ENCODE data around the gene WBP2. TPM values are rescaled to one million over a fixed set of nuclear protein-coding genes. Genes with fewer than 3 reads are reported as not detected.

WBP2 gene
- total and polyA plus RNA-seq, 9 of the 15 experiments (the other 6 are each of a cell fraction or from before 2014, with no cell fraction given): 2.2 to 74.3 (median 20.0) TPM

DNA sequence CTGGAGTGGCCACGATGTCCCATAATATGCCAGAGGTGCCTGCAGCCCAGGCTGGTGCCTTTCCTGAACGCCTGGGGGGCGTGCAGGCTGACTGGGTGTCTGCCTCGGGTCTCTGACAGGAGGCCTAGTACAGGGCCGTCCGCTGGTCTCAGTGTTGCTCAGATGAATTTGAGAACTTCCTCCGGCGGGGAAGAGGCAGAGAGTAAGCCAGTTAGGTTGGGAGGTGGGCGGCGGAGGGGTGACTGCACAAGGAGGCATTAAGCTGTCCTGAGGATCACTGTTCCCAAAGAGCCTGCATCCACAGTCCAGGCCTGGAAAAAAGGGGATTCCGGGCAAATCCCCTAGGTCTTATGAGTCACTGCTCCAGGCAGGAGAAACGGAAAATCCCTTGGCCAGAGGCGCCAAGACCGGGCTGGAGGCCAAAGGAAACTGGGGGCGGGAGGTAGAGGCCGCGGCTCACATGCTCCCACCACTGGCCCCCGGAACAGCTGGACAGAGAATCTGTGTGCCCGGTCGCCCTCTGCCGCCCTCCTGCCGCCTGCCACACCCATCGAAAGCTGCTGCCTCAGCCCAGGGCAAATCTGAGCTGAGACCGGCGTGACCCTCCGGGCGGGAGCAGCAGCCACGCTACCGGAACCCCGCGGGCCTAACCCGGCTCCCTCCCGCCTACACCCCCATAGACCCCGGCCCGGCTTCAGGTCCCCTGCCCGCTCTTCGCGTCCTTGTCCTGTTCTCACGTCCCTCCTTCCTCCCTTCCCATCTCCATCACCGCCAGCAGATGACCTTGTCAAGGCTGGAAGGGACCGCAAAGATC, 22.0 kb upstream of the WBP2 start:
- H3K36me3 ChIP-seq (ENCODE audit: control insufficient read depth, insufficient read depth, low read length): no peaks in the 10 kb centered on the region
- H3K4me2 ChIP-seq (ENCODE audit: insufficient read depth, low read length): no peak overlapping the region
- no peak overlapping the region for H3K27ac ChIP-seq (ENCODE audit: extremely low read depth, low read depth, low read length)
- H3K27me3 ChIP-seq (ENCODE audit: control insufficient read depth in 2 of 2, insufficient read depth in 2 of 2, low read length in 2 of 2): no peaks in the 10 kb centered on the region
- no peak for DNase-seq (ENCODE audit: extremely low read depth in 1 of 4, low spot score in 3 of 4)
- BruUV-seq (replicated peaks): TSS peak; percentile 60
- no peak for FAIRE-seq
- POLR2A ChIA-PET: interaction anchor here (0.6 to 15.8 kb wide), 4 partner anchors 12 to 104 kb away, joined by 3 to 169 read pairs (median 4); partner anchors contain the start of gene TRIM65
- peak overlapping the region; percentile 97; the same call in 1 of the 2 replicates for H2AFZ ChIP-seq (ENCODE audit: low read depth, low read length)
- peak overlapping the region in 1 of 2 experiments; percentile 93; a peak in 2 of 4 replicates for H3K9ac ChIP-seq (ENCODE audit: insufficient read depth in 1 of 2, low read depth in 2 of 2, low read length in 2 of 2)
- intact Hi-C loops (cut with micrococcal nuclease) (no loop called here), in situ Hi-C loops (cut with MboI) (no loop called here)
- no peaks in the 10 kb centered on the region for H3K9me1 ChIP-seq (ENCODE audit: control insufficient read depth, insufficient read depth, low read length)
- H4K20me1 ChIP-seq (replicated peaks; ENCODE audit: control insufficient read depth, insufficient read depth, low read length): no peaks in the 10 kb centered on the region
- H3K4me1 ChIP-seq (replicated peaks in 1 of 2; ENCODE audit: control insufficient read depth in 2 of 2, insufficient read depth in 2 of 2, low read length in 2 of 2): peaks cover 8 to 73% of the 10 kb centered on the region in 2 experiments
- no peaks in the 10 kb centered on the region for H3K79me2 ChIP-seq (ENCODE audit: control insufficient read depth, insufficient read depth, low read length)
- 72% methylated on average over 26 of the region's 41 CpGs for WGBS (ENCODE audit: insufficient coverage, low coverage, missing lambda C conversion rate)
- no peak overlapping the region for H3K4me3 ChIP-seq
- ATAC-seq: no peak
- CTCF ChIA-PET (ENCODE audit: low intra/inter-chr PET ratio): no interaction called here
- no peaks in the 10 kb centered on the region for H3K9me3 ChIP-seq (replicated peaks; ENCODE audit: control insufficient read depth, insufficient read depth, low read depth, low read length)
- TF ChIP-seq HEY1 (CRISPR knock-in tag; IDR thresholded peaks at IDR 0.05; ENCODE audit: borderline replicate concordance) (no peak), GATA2 (CRISPR knock-in tag; IDR thresholded peaks at IDR 0.05) (no peak), CBX1 (IDR thresholded peaks at IDR 0.05; ENCODE audit: low read depth) (no peak), MCM7 (IDR thresholded peaks at IDR 0.05) (no peak), ZNF282 (CRISPR knock-in tag; IDR thresholded peaks at IDR 0.05) (no peak), MBD2 (IDR thresholded peaks at IDR 0.05; ENCODE audit: borderline replicate concordance, low read depth) (no peak), CBFB (CRISPR knock-in tag; IDR thresholded peaks at IDR 0.05) (0 out of 2 replicates have a peak, but pooled peaks have one; percentile 22), MAFK (IDR thresholded peaks at IDR 0.05; ENCODE audit: low read length) (no peak), ZNF584 (CRISPR knock-in tag; IDR thresholded peaks at IDR 0.05; ENCODE audit: low read depth) (no peak), EGR1 (conservative IDR thresholded peaks at IDR 0.05) (peak; percentile 18; the same call in 1 of the 2 replicates), SLC30A9 (CRISPR knock-in tag; IDR thresholded peaks at IDR 0.05) (no peak), KDM2B (CRISPR knock-in tag; IDR thresholded peaks at IDR 0.05) (no peak), RBFOX2 (IDR thresholded peaks at IDR 0.05; ENCODE audit: low read depth, low read length) (0 out of 2 replicates have a peak, but pooled peaks have one; percentile 1), NFATC3 (IDR thresholded peaks at IDR 0.05) (no peak), GTF2F1 (IDR thresholded peaks at IDR 0.05; ENCODE audit: low read depth, low read length) (no peak), MTA3 (IDR thresholded peaks at IDR 0.05; ENCODE audit: borderline replicate concordance) (no peak), DPF2 (IDR thresholded peaks at IDR 0.05) (no peak)
- TF ChIP-seq, protein P1, sequence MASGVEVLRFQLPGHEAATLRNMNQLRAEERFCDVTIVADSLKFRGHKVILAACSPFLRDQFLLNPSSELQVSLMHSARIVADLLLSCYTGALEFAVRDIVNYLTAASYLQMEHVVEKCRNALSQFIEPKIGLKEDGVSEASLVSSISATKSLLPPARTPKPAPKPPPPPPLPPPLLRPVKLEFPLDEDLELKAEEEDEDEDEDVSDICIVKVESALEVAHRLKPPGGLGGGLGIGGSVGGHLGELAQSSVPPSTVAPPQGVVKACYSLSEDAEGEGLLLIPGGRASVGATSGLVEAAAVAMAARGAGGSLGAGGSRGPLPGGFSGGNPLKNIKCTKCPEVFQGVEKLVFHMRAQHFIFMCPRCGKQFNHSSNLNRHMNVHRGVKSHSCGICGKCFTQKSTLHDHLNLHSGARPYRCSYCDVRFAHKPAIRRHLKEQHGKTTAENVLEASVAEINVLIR (CRISPR knock-in tag; IDR thresholded peaks at IDR 0.05): no peak

Data from K562 (cell line).